Stimulated activated CD4-positive, alpha-beta T cell treated with anti-CD3 and anti-CD28 coated beads, Interleukin-2, amount 100 ng/mL, for 48 hours (primary cell): ENCODE measurements around the gene RPL36.
"Not testable (repeated sequence)": the region's sequence is repeated elsewhere in the genome, so short reads cannot be mapped to it uniquely, and the experiment has no call there.

ENCODE experiments used
- DNase-seq, 2 donors: peaks; one replicate each; pipeline ENCODE4 v3.0.0-alpha.2; 2020

The RPL36 gene

GRCh38 chr19:5676105-5676771 lies 13.9 kb upstream of the RPL36 start:
- DNase-seq, result no peak

GRCh38 chr19:5676772-5677105 lies 13.4 kb upstream of the RPL36 start:
- no peak for DNase-seq

GRCh38 chr19:5677136-5677535 lies 13.0 kb upstream of the RPL36 start:
- DNase-seq, result no peak

GRCh38 chr19:5677580-5677979 lies 12.5 kb upstream of the RPL36 start:
- no peak for DNase-seq

- DNase-seq, result no peak
Measured at GRCh38 chr19:5678071-5678718, 11.9 kb upstream of the RPL36 start.

GRCh38 chr19:5679289-5680083 lies 10.6 kb upstream of the RPL36 start:
- DNase-seq, result no peak

GRCh38 chr19:5680084-5680436 lies 10.0 kb upstream of the RPL36 start:
- DNase-seq, result no peak

- DNase-seq, result peak; percentile 95 to 98
Measured at GRCh38 chr19:5680437-5681368, 9.4 kb upstream of the RPL36 start, which contains the start of the genes HSD11B1L and MICOS13. Gene HSD11B1L (plus strand): TSS chr19:5681027. CDS start chr19:5684833, 3,806 bp downstream. Gene MICOS13 (minus strand): TSS chr19:5680516. CDS start chr19:5680486, 30 bp downstream.

GRCh38 chr19:5681391-5682106 lies 8.5 kb upstream of the RPL36 start:
- DNase-seq, result no peak

- no peak for DNase-seq
Measured at GRCh38 chr19:5682107-5682482, 8.0 kb upstream of the RPL36 start.

GRCh38 chr19:5683177-5683886 lies 6.8 kb upstream of the RPL36 start:
- DNase-seq, result no peak

GRCh38 chr19:5684694-5685430 lies 5.2 kb upstream of the RPL36 start:
- DNase-seq, result no peak

GRCh38 chr19:5686326-5686646 lies 3.8 kb upstream of the RPL36 start:
- DNase-seq, result no peak

- peak; percentile 100 for DNase-seq
Measured at GRCh38 chr19:5686647-5687359, 3.3 kb upstream of the RPL36 start.

- no peak for DNase-seq
Measured at GRCh38 chr19:5687360-5688198, 2.5 kb upstream of the RPL36 start.

GRCh38 chr19:5688262-5688881 lies 1.7 kb upstream of the RPL36 start:
- not testable (repeated sequence) for DNase-seq

GRCh38 chr19:5690955-5691821 lies 1.1 kb downstream of the RPL36 start:
- DNase-seq, result peak; percentile 53 to 55
